RWPE2 (cell line): ENCODE measurements around the gene TTLL5.

Source experiments
- ATAC-seq: fragments of 200-7000 bp; cut with Tn5 transposase; 3 replicates; pipeline ENCODE4 v1.9.1; 2021; ENCODE audit warnings: low read depth
- DNase-seq: peaks from one replicate; pipeline ENCODE4 v3.0.0-alpha.2; 2020; ENCODE audit warnings: low spot score
- H3K27ac ChIP-seq: fragments of 450-650 bp; 2 replicates; pipeline ENCODE4 v1.5.1; 2017; ENCODE audit warnings: mild to moderate bottlenecking; ENCODE audit not compliant: poor library complexity, severe bottlenecking
- H3K27me3 ChIP-seq: fragments of 250-450 bp; sonication (Bioruptor Pico); 2 replicates; pipeline ENCODE4 v1.5.1; 2021; ENCODE audit warnings: mild to moderate bottlenecking, moderate library complexity; ENCODE audit not compliant: insufficient read depth, poor library complexity, severe bottlenecking
- H3K36me3 ChIP-seq: fragments of 250-450 bp; sonication (Bioruptor Pico); 2 replicates; pipeline ENCODE4 v1.5.1; 2020; ENCODE audit warnings: low read depth, mild to moderate bottlenecking, moderate library complexity
- H3K4me1 ChIP-seq: fragments of 250-450 bp; sonication (Bioruptor Pico); 2 replicates; pipeline ENCODE4 v1.5.1; 2021; ENCODE audit warnings: mild to moderate bottlenecking, moderate library complexity; ENCODE audit not compliant: insufficient read depth, poor library complexity, severe bottlenecking
- H3K4me3 ChIP-seq: fragments of 250-450 bp; sonication (Bioruptor Pico); 2 replicates; pipeline ENCODE4 v1.5.1; 2021; ENCODE audit warnings: mild to moderate bottlenecking, moderate library complexity; ENCODE audit not compliant: severe bottlenecking
- H3K9me3 ChIP-seq: fragments of 250-450 bp; sonication (Bioruptor Pico); 2 replicates; pipeline ENCODE4 v1.5.1; 2021; ENCODE audit warnings: mild to moderate bottlenecking, moderate library complexity; ENCODE audit not compliant: severe bottlenecking
- CTCF ChIP-seq: fragments of 450-650 bp; IDR thresholded peaks from one replicate; pipeline ENCODE4 v1.5.1; 2017; ENCODE audit warnings: mild to moderate bottlenecking, moderate library complexity; ENCODE audit not compliant: poor library complexity, severe bottlenecking

The TTLL5 gene

DNA sequence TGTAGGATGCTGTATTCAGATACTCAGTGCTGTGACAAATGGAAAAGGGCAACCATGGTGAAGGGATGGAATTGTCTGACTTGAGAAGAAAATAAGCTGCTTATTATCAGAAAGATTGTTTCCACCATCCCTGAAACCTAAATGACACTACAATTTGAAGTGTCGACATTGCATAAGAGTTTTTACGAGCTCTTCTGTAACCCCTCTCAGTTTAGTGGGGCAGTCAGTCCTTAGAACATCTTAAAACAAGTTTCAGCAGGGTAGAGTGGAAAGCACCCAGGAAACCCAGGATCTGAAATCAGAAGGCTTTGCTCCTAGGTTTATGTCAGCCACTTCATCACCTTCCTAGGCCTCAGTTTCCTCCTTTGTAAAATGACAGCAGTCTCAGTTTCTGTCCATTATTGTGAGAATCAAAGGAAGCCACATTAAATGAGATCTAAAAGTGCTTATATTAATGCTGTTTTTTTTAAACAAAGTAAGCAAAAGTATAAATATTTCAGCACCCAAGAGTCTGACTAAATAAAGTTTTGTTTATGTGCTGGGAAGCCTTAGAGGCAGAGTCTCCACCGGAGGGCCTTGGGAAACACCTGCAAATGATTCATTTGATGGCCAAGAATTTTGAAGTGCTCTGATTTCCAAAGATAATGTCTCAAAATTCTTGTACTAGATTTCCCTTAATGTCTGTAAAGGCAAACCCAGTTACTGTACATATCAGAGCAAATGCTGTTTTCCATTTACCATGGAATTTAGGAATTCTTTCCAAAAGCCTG, 326.3 kb downstream of the TTLL5 start:
- Histone ChIP-seq H3K9me3 (no peaks in the 10 kb centered on the region), H3K27me3 (no peaks in the 10 kb centered on the region), H3K27ac (no peak overlapping the region), H3K4me3 (no peak overlapping the region), H3K36me3 (peaks cover 29% of the 10 kb centered on the region), H3K4me1 (peaks cover 18% of the 10 kb centered on the region)
- no peak for DNase-seq
- no peak for ATAC-seq
- TF ChIP-seq CTCF, result no peak

- no peak overlapping the region for H3K4me3 ChIP-seq
- H3K27ac ChIP-seq, result peak overlapping the region; percentile 27
- H3K36me3 ChIP-seq, result peaks cover 39% of the 10 kb centered on the region
- no peak for TF ChIP-seq CTCF
- ATAC-seq, result peak; percentile 18; the same call in 1 of the 3 replicates
- no peak for DNase-seq
- peaks cover 18% of the 10 kb centered on the region for H3K4me1 ChIP-seq
- H3K27me3 ChIP-seq, result no peaks in the 10 kb centered on the region
- H3K9me3 ChIP-seq, result no peaks in the 10 kb centered on the region
These were observed 328.1 kb downstream of the TTLL5 start for GRCh38 chr14:75989134-75989533.

GRCh38 chr14:75990297-75990696, 329.3 kb downstream of the TTLL5 start:
- Histone ChIP-seq H3K4me1 (peaks cover 15% of the 10 kb centered on the region), H3K27ac (no peak overlapping the region), H3K4me3 (no peak overlapping the region), H3K9me3 (no peaks in the 10 kb centered on the region), H3K27me3 (no peaks in the 10 kb centered on the region), H3K36me3 (peaks cover 49% of the 10 kb centered on the region)
- DNase-seq, result no peak
- TF ChIP-seq CTCF, result no peak
- no peak for ATAC-seq

DNA sequence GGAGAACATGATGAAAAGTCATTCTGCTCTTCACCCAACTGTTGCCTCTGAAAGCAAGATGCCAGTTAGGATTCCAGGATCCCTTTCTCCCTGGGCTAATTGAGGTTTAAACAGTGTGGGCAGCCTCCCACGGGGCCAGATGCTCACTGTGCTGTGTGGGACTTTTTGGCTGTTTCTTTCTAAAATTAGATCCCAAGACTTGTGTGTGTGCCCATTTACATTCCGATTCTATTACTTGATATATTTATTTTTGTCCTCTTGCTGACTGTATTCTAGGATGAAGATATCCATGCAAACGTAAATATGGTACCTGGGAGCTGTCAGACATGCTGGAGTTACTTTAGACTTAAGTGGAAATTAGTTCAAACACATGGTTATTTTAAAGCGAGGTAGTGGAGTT, 330.7 kb downstream of the TTLL5 start:
- TF ChIP-seq CTCF, result no peak
- Histone ChIP-seq H3K9me3 (no peaks in the 10 kb centered on the region), H3K36me3 (peaks cover 60% of the 10 kb centered on the region), H3K27ac (no peak overlapping the region), H3K4me1 (peaks cover 11% of the 10 kb centered on the region), H3K27me3 (no peaks in the 10 kb centered on the region), H3K4me3 (no peak overlapping the region)
- DNase-seq, result no peak
- ATAC-seq, result no peak

GRCh38 chr14:75993567-75994041, 332.6 kb downstream of the TTLL5 start:
- DNase-seq, result no peak
- Histone ChIP-seq H3K9me3 (no peaks in the 10 kb centered on the region), H3K4me3 (no peak overlapping the region), H3K27ac (no peak overlapping the region), H3K4me1 (peaks cover 10% of the 10 kb centered on the region), H3K36me3 (peaks cover 72% of the 10 kb centered on the region), H3K27me3 (no peaks in the 10 kb centered on the region)
- TF ChIP-seq CTCF, result no peak
- no peak for ATAC-seq
